ENCODE data around the gene TSEN54. TPM values are rescaled to one million over a fixed set of nuclear protein-coding genes. Genes with fewer than 3 reads are reported as not detected.

The TSEN54 gene
- total RNA-seq, 1 experiment from 2014 or later: 78.7 TPM

DNA sequence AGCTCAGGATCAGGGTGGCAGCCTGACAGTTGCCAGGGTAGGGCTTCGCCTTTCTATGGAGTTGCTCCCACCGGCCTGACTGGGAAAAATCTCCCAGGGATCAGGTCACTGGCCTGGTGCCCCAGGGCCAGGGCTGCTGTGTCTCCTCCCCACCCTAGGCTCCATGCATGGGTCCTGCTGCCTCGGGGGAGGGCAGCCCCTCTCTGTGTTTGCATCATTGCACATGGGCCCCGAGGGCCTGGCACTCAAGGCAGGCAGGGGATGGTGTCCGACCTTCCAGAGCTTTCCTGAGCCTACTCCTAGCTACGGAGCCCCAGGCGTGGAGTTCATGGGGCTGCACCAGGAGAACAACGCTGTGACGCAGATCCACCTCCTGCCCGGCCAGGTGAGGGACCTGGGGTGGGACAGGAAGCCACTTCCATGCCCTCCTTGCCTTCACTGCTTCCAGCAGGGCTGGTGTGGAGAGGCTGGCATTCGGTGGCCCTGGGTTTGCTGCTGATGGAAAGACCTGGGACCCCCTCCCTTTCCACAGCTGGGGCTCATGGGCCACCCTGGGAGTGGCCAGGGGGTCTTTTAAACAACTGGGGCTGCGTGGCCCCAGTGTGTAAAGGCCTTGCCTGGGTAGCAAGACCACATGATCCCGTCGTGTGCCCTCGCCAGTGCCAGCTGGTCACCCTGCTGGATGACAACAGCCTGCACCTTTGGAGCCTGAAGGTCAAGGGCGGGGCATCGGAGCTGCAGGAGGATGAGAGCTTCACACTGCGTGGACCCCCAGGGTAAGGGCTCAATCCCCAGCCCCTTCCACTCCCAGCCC is 41.7 kb downstream of the TSEN54 start:
- ChIA-PET CTCF (interaction anchor here (1.1 kb wide), 1 partner anchor 51 kb away, joined by 5 read pairs; no protein-coding TSS in a partner anchor), POLR2A (no interaction called here)
- no peak for ATAC-seq
- BruUV-seq (replicated peaks): no TSS peak
- Histone ChIP-seq H3K27me3 (ENCODE audit: control insufficient read depth, insufficient read depth, low read length) (no peaks in the 10 kb centered on the region), H3K36me3 (ENCODE audit: control insufficient read depth, insufficient read depth, low read length) (no peaks in the 10 kb centered on the region), H3K4me3 (ENCODE audit: low read depth in 2 of 2, low read length in 2 of 2) (no peak overlapping the region), H3K27ac (ENCODE audit: low read length) (peak overlapping the region; percentile 82), H3K4me1 (ENCODE audit: control insufficient read depth, insufficient read depth, low read length) (peaks cover 72% of the 10 kb centered on the region), H3K9me3 (ENCODE audit: control insufficient read depth, insufficient read depth, low read depth, low read length) (no peaks in the 10 kb centered on the region)
- 0 out of 4 replicates have a peak, but pooled peaks of 1 of the 2 experiments have one; percentile 3 for TF ChIP-seq REST (IDR thresholded peaks at IDR 0.05; ENCODE audit: insufficient read depth in 1 of 2, low read depth in 2 of 2, low read length in 1 of 2)
- TF ChIP-seq SIN3A (IDR thresholded peaks at IDR 0.05; ENCODE audit: borderline replicate concordance, insufficient read depth, low read depth, low read length): no peak
- intact Hi-C loops (cut with micrococcal nuclease; ENCODE audit: unreplicated experiment): no loop called here
- DNase-seq (ENCODE audit: low read depth, low spot score): no peak
- in situ Hi-C loops (cut with HindIII; ENCODE audit: low pct_unique_long_range_greater_than_20kb, low sequenced_read_pairs): no loop called here

GRCh38 chr17:75558666-75559530 is 42.6 kb downstream of the TSEN54 start:
- no peaks in the 10 kb centered on the region for H3K36me3 ChIP-seq (ENCODE audit: control insufficient read depth, insufficient read depth, low read length)
- no peak for ATAC-seq
- BruUV-seq (replicated peaks): no TSS peak
- ChIA-PET CTCF (no interaction called here), POLR2A (no interaction called here)
- intact Hi-C loops (cut with micrococcal nuclease; ENCODE audit: unreplicated experiment) (no loop called here), in situ Hi-C loops (cut with HindIII; ENCODE audit: low pct_unique_long_range_greater_than_20kb, low sequenced_read_pairs) (no loop called here)
- H3K4me1 ChIP-seq (ENCODE audit: control insufficient read depth, insufficient read depth, low read length): peaks cover 72% of the 10 kb centered on the region
- H3K9me3 ChIP-seq (ENCODE audit: control insufficient read depth, insufficient read depth, low read depth, low read length): no peaks in the 10 kb centered on the region
- no peaks in the 10 kb centered on the region for H3K27me3 ChIP-seq (ENCODE audit: control insufficient read depth, insufficient read depth, low read length)
- no peak for DNase-seq (ENCODE audit: low read depth, low spot score)
- H3K4me3 ChIP-seq (ENCODE audit: low read depth in 2 of 2, low read length in 2 of 2): no peak overlapping the region
- peak overlapping the region; percentile 82 for H3K27ac ChIP-seq (ENCODE audit: low read length)
- TF ChIP-seq CTCF (IDR thresholded peaks at IDR 0.05) (no peak), POLR2AphosphoS5 (IDR thresholded peaks at IDR 0.05; ENCODE audit: low read depth, low read length) (no peak), REST (IDR thresholded peaks at IDR 0.05; ENCODE audit: insufficient read depth in 1 of 2, low read depth in 2 of 2, low read length in 1 of 2) (no peak)

All from Panc1 (cell line).